PC-3 (cell line): ENCODE measurements around the gene CELF2.

Source experiments
- EZH2 ChIP-seq: fragments of 300-600 bp; sonication (generic); IDR thresholded peaks from one replicate; pipeline ENCODE4 v1.6.1; 2017; ENCODE audit warnings: antibody characterized with exemption, mild to moderate bottlenecking, low read length; ENCODE audit not compliant: unreplicated experiment
- EZH2phosphoT487 ChIP-seq: fragments of 300-600 bp; sonication (generic); IDR thresholded peaks from 2 replicates; pipeline ENCODE4 v1.6.1; 2018; ENCODE audit warnings: mild to moderate bottlenecking, antibody characterized with exemption, low read length, borderline replicate concordance
- TF ChIP-seq, protein P1 (sequence below): fragments of 300-600 bp; sonication (generic); conservative IDR thresholded peaks from 2 replicates; pipeline ENCODE4 v1.5.1; 2017; ENCODE audit warnings: antibody characterized with exemption, low read depth, mild to moderate bottlenecking, low read length

GRCh38 chr10:11379771-11380170 lies 362.1 kb downstream of the CELF2 start:
- TF ChIP-seq, protein P1, sequence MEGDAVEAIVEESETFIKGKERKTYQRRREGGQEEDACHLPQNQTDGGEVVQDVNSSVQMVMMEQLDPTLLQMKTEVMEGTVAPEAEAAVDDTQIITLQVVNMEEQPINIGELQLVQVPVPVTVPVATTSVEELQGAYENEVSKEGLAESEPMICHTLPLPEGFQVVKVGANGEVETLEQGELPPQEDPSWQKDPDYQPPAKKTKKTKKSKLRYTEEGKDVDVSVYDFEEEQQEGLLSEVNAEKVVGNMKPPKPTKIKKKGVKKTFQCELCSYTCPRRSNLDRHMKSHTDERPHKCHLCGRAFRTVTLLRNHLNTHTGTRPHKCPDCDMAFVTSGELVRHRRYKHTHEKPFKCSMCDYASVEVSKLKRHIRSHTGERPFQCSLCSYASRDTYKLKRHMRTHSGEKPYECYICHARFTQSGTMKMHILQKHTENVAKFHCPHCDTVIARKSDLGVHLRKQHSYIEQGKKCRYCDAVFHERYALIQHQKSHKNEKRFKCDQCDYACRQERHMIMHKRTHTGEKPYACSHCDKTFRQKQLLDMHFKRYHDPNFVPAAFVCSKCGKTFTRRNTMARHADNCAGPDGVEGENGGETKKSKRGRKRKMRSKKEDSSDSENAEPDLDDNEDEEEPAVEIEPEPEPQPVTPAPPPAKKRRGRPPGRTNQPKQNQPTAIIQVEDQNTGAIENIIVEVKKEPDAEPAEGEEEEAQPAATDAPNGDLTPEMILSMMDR: no peak
- no peak for TF ChIP-seq EZH2
- no peak for TF ChIP-seq EZH2phosphoT487
